ENCODE measurements around the gene NAP1L4. TPM values are rescaled to one million over a fixed set of nuclear protein-coding genes. Genes with fewer than 3 reads are reported as not detected.

The NAP1L4 gene
- total RNA-seq, 1 experiment from 2014 or later, result 144 TPM

GRCh38 chr11:2999464-2999998 lies 7.4 kb upstream of the NAP1L4 start:
- no TSS peak for BruUV-seq (replicated peaks)
- Histone ChIP-seq H3K79me2 (ENCODE audit: insufficient read depth, low read length) (no peaks in the 10 kb centered on the region), H3K4me2 (ENCODE audit: low read length) (no peak overlapping the region), H3K27me3 (ENCODE audit: insufficient read depth, low read length) (no peaks in the 10 kb centered on the region), H3K9me3 (ENCODE audit: control insufficient read depth in 1 of 2, insufficient read depth in 1 of 2, low read depth in 1 of 2, low read length in 2 of 2) (no peaks in the 10 kb centered on the region), H3K36me3 (ENCODE audit: control insufficient read depth in 1 of 2, insufficient read depth in 2 of 2, low read length in 2 of 2) (peaks cover 12 to 23% of the 10 kb centered on the region in 2 experiments; a peak in 2 of 4 replicates), H4K20me1 (ENCODE audit: insufficient read depth) (no peaks in the 10 kb centered on the region), H3K4me1 (ENCODE audit: control insufficient read depth in 1 of 2, insufficient read depth in 2 of 2, low read length in 2 of 2) (no peaks in the 10 kb centered on the region), H2AFZ (ENCODE audit: low read depth, low read length, poor library complexity, severe bottlenecking) (no peak overlapping the region), H3K9me2 (ENCODE audit: insufficient read depth) (no peaks in the 10 kb centered on the region), H3K27ac (ENCODE audit: low read depth, low read length) (no peak overlapping the region), H3K4me3 (replicated peaks in 1 of 2; ENCODE audit: low read depth in 1 of 2, low read length in 2 of 2) (no peak overlapping the region), H3K9ac (ENCODE audit: low read length) (no peak overlapping the region)
- POLR2A ChIA-PET, result no interaction called here
- TF ChIP-seq ATF3 (IDR thresholded peaks at IDR 0.05), result no peak
- no peak for TF ChIP-seq CBX3 (IDR thresholded peaks at IDR 0.05; ENCODE audit: low read depth)
- peak; percentile 42; the same call in 1 of the 2 replicates for TF ChIP-seq POLR2AphosphoS5 (IDR thresholded peaks at IDR 0.05; ENCODE audit: low read depth, low read length)
- TF ChIP-seq CTCF (IDR thresholded peaks at IDR 0.05 in 2 of 3, conservative IDR thresholded peaks at IDR 0.05 in 1 of 3; ENCODE audit: borderline replicate concordance in 1 of 3, insufficient read depth in 1 of 3, low read depth in 2 of 3, low read length in 2 of 3), result no peak
- ATAC-seq (no peak), DNase-seq (ENCODE audit: low read depth, low spot score) (no peak)
- RAD21 ChIA-PET (ENCODE audit: low non-redundant PET in 1 of 2, low total read pairs in 2 of 2, uncharacterized antibody in 2 of 2, unreplicated experiment in 2 of 2), result no interaction called here
- CTCF ChIA-PET, result no interaction called here
- intact Hi-C loops (cut with micrococcal nuclease), result no loop called here

- Histone ChIP-seq H2AFZ (ENCODE audit: low read depth, low read length, poor library complexity, severe bottlenecking) (no peak overlapping the region), H3K9me3 (ENCODE audit: control insufficient read depth in 1 of 2, insufficient read depth in 1 of 2, low read depth in 1 of 2, low read length in 2 of 2) (no peaks in the 10 kb centered on the region), H3K79me2 (ENCODE audit: insufficient read depth, low read length) (no peaks in the 10 kb centered on the region), H3K36me3 (ENCODE audit: control insufficient read depth in 1 of 2, insufficient read depth in 2 of 2, low read length in 2 of 2) (peaks cover 10 to 18% of the 10 kb centered on the region in 2 experiments; a peak in 2 of 4 replicates), H4K20me1 (ENCODE audit: insufficient read depth) (no peaks in the 10 kb centered on the region), H3K27ac (ENCODE audit: low read depth, low read length) (no peak overlapping the region), H3K27me3 (ENCODE audit: insufficient read depth, low read length) (no peaks in the 10 kb centered on the region), H3K9me2 (ENCODE audit: insufficient read depth) (no peaks in the 10 kb centered on the region), H3K4me1 (ENCODE audit: control insufficient read depth in 1 of 2, insufficient read depth in 2 of 2, low read length in 2 of 2) (peaks cover 0 to 4% of the 10 kb centered on the region in 2 experiments; a peak in 3 of 4 replicates), H3K4me3 (replicated peaks in 1 of 2; ENCODE audit: low read depth in 1 of 2, low read length in 2 of 2) (no peak overlapping the region), H3K9ac (ENCODE audit: low read length) (no peak overlapping the region), H3K4me2 (ENCODE audit: low read length) (no peak overlapping the region)
- ATAC-seq (no peak), DNase-seq (ENCODE audit: low read depth, low spot score) (no peak)
- intact Hi-C loops (cut with micrococcal nuclease), result no loop called here
- BruUV-seq (replicated peaks), result TSS peak; percentile 40
- no peak for TF ChIP-seq POLR2A (IDR thresholded peaks at IDR 0.05; ENCODE audit: borderline replicate concordance, extremely low read depth, insufficient read depth, insufficient read length)
- peak; percentile 39; the same call in 1 of the 2 replicates for TF ChIP-seq POLR2AphosphoS5 (IDR thresholded peaks at IDR 0.05; ENCODE audit: low read depth, low read length)
- TF ChIP-seq ZNF274 (IDR thresholded peaks at IDR 0.05; ENCODE audit: low read depth, low read length), result no peak
- POLR2A ChIA-PET, result no interaction called here
- RAD21 ChIA-PET (ENCODE audit: low non-redundant PET in 1 of 2, low total read pairs in 2 of 2, uncharacterized antibody in 2 of 2, unreplicated experiment in 2 of 2), result no interaction called here
- CTCF ChIA-PET, result interaction anchor here (0.6 to 1.4 kb wide), 2 partner anchors 23 to 48 kb away, joined by 4 to 5 read pairs; no protein-coding TSS in a partner anchor
These were observed 6.1 kb upstream of the NAP1L4 start for GRCh38 chr11:2998073-2998850.

Measured in HCT116 (cell line).